ENCODE results near the gene EIF1AD. TPM values are rescaled to one million over a fixed set of nuclear protein-coding genes. Genes with fewer than 3 reads are reported as not detected.

The EIF1AD gene
- total RNA-seq, 3 donors from 2014 or later: 25.5 to 35.3 (median 30.3) TPM

DNA sequence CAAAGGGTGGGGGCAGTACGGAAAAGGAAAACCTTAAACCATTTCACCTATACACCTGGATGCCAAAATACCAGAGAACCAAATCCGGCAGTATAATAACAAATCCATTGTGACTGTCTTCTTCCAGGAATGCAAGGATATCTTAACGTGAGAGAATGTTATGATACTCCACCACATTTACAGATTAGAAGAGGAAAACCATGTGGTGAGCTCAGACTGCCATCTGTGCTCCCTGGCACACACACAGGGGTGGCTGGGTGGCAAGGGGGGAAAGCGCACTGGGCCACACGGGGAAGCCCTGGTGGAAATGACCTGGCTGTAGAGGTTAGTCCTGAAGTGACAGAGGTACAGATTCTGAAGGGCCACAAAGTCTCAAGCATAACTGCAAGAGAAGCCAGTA is 9.9 kb downstream of the EIF1AD start:
- H3K4me1 ChIP-seq (ENCODE audit: low read depth): peaks cover 3% of the 10 kb centered on the region
- H3K4me3 ChIP-seq: no peak overlapping the region
- ATAC-seq (no peak), DNase-seq (no peak)
- TF ChIP-seq, protein P1, sequence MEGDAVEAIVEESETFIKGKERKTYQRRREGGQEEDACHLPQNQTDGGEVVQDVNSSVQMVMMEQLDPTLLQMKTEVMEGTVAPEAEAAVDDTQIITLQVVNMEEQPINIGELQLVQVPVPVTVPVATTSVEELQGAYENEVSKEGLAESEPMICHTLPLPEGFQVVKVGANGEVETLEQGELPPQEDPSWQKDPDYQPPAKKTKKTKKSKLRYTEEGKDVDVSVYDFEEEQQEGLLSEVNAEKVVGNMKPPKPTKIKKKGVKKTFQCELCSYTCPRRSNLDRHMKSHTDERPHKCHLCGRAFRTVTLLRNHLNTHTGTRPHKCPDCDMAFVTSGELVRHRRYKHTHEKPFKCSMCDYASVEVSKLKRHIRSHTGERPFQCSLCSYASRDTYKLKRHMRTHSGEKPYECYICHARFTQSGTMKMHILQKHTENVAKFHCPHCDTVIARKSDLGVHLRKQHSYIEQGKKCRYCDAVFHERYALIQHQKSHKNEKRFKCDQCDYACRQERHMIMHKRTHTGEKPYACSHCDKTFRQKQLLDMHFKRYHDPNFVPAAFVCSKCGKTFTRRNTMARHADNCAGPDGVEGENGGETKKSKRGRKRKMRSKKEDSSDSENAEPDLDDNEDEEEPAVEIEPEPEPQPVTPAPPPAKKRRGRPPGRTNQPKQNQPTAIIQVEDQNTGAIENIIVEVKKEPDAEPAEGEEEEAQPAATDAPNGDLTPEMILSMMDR (IDR thresholded peaks at IDR 0.05): no peak
- H3K9me3 ChIP-seq: no peaks in the 10 kb centered on the region
- H3K36me3 ChIP-seq (ENCODE audit: low read depth): no peaks in the 10 kb centered on the region
- intact Hi-C loops (cut with DNase I, micrococcal nuclease): no loop called here

DNA sequence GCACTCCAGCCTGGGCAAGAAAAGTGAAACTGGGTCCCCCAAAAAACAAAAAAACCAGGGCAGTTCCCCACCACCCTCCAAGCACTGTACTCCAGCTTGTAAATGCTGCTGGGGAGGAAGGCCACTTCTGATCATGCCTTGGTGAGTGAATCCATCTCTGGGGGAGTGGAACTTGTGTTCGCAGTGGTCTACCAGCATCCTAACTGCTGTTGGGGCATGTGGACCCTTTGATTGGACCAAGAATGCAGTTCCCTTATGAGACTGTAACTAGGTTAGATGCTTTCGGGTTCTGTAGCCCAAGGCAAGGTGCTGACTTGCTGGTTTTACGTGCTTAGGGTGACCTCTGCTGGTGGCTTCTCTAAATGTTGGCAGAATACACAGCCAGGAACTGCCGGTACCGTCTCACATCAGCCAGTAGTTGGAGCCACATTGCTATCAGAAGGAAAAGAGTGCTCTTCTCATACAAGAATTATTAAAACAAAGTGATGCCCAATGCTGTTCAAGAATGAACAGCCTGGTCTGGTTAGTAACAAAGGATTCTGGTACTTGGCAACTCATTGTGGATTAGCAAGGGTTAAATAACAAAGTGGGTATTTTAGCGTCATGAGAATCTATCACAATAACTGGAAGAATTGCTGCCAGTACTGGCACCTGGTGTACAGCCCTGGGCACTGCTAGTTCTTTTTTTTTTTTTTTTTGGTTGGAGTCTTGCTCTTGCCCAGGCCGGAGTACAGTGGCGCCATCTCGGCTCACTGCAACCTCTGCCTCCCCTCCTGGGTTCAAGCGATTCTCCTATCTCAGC is 13.0 kb downstream of the EIF1AD start:
- ATAC-seq (peak; percentile 100), DNase-seq (peak; percentile 66 to 99 (median 81))
- Histone ChIP-seq H3K36me3 (ENCODE audit: low read depth) (no peaks in the 10 kb centered on the region), H3K4me1 (ENCODE audit: low read depth) (peaks cover 3% of the 10 kb centered on the region), H3K9me3 (no peaks in the 10 kb centered on the region), H3K4me3 (no peak overlapping the region)
- intact Hi-C loops (cut with DNase I, micrococcal nuclease): loop anchor here (10.0 kb wide), 1 partner anchor 104 kb away; the partner anchor contains the start of gene FIBP (in 2 of the 2)
- TF ChIP-seq, protein P1 (IDR thresholded peaks at IDR 0.05): peak; percentile 71

DNA sequence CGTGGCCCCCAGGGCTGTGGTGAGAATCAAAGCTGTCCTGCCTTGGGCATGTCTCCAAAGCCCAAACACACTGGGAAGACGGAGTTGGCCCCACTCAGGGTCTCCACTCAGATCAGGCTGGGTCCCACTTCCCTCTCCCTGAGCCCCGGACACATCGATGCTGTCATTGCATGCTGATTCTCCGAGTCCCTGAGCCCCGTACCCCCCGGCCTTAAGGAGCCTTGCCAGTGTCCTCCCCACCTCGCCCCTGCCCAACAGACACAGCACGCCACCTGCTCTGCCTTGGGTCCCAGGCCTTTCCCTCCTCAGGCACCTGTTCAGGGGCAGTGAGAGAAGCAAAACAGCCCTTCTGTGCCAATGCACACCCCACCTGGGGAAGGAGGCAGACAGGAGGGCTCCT is 14.6 kb downstream of the EIF1AD start:
- peaks cover 3% of the 10 kb centered on the region for H3K4me1 ChIP-seq (ENCODE audit: low read depth)
- intact Hi-C loops (cut with DNase I, micrococcal nuclease): loop anchor here (10.0 kb wide), 1 partner anchor 103 kb away; the partner anchor contains the start of gene FIBP (in 2 of the 2)
- TF ChIP-seq, protein P1 (IDR thresholded peaks at IDR 0.05): no peak

DNA sequence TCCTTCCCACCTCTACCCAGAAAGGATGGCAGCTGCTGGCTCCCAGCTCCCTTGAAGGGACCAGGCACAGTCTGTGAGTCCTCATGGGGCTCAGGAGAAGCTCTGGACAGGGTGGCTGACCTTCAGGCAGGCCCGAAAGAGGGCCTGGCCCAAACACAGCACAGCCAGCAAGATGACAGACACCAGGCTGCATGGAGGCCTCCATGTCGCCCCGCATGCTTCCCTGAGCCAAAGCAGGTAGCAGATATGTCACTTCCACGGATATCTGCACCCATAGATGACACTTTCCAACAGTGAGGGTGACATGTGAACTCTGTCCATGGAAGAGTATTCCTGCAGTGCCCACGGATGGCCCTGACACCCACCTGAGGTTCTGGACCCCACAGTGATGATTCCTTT is 18.4 kb downstream of the EIF1AD start:
- DNase-seq (no peak), ATAC-seq (no peak)
- Histone ChIP-seq H3K4me1 (ENCODE audit: low read depth) (no peaks in the 10 kb centered on the region), H3K36me3 (ENCODE audit: low read depth) (no peaks in the 10 kb centered on the region), H3K9me3 (no peaks in the 10 kb centered on the region), H3K4me3 (no peak overlapping the region)
- TF ChIP-seq, protein P1 (IDR thresholded peaks at IDR 0.05): no peak
- intact Hi-C loops (cut with DNase I, micrococcal nuclease): loop anchor here (10.0 kb wide), 1 partner anchor 99 kb away; the partner anchor contains the start of gene FIBP (in 2 of the 2)

More for the DNA sequence above, 14.6 kb downstream of the EIF1AD start:
- H3K4me3 ChIP-seq: no peak overlapping the region
- peak in 1 of 3 donors; percentile 42 for DNase-seq
- no peaks in the 10 kb centered on the region for H3K36me3 ChIP-seq (ENCODE audit: low read depth)
- ATAC-seq: no peak
- H3K9me3 ChIP-seq: no peaks in the 10 kb centered on the region

DNA sequence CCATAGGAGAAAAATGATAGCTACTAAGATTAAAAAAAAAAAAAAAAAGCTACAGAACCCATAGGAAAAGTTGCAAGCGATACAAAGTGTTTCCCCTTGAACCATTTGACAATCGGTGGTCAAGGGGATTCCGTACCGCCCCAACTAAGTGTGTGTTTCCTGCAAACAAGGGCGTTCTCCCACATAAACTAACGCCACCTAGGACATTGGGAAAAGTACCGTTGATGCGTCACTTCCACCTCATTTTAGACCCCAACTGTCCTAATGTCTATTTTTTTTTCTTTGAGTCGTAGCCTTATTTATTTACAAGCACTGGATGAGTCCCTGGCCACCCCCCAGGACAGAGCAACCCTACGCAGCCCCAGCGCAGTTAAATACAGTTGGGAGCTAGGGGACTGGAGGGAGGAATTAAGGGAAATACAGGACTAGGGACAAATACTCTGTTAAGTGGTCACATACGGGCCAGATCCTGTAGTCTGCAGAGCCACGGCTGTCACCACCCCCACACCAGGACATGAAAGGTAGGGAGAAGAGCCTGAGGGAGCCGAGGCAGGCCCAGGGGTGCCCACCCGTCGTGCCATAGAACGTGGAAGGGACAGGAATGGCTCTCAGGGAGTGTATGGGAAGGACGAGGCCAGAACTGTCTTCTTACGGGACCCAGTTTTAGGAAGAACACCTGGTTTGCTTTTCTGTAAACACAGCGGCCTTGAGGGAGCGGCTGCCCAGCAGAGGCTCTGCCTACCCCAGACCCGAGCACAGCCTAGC is 19.0 kb downstream of the EIF1AD start:
- no peaks in the 10 kb centered on the region for H3K36me3 ChIP-seq (ENCODE audit: low read depth)
- H3K4me3 ChIP-seq: no peak overlapping the region
- H3K9me3 ChIP-seq: no peaks in the 10 kb centered on the region
- no peak for ATAC-seq
- TF ChIP-seq, protein P1 (IDR thresholded peaks at IDR 0.05): no peak
- no peaks in the 10 kb centered on the region for H3K4me1 ChIP-seq (ENCODE audit: low read depth)
- intact Hi-C loops (cut with DNase I, micrococcal nuclease): loop anchor here (10.0 kb wide), 1 partner anchor 98 kb away; the partner anchor contains the start of gene FIBP (in 2 of the 2)
- no peak for DNase-seq

Data from mucosa of descending colon (tissue), 3 donors.